ENCODE measurements around the gene PFKP. TPM values are rescaled to one million over a fixed set of nuclear protein-coding genes. Genes with fewer than 3 reads are reported as not detected.

Gene PFKP
- total RNA-seq, 4 donors from 2014 or later: 22.4 to 45.4 (median 29.1) TPM

- Histone ChIP-seq H3K4me3 (no peak overlapping the region), H3K27ac (no peak overlapping the region), H3K9me3 (no peaks in the 10 kb centered on the region), H3K4me1 (peaks cover 0 to 17% (median 0%) of the 10 kb centered on the region in 4 donors), H3K27me3 (no peaks in the 10 kb centered on the region), H3K36me3 (no peaks in the 10 kb centered on the region)
- WGBS, 2 donors: 69 to 75% methylated on average over 4 of the region's 4 CpGs
- DNase-seq (ENCODE audit: low spot score in 2 of 2): no peak
- TF ChIP-seq POLR2A (IDR thresholded peaks at IDR 0.05) (no peak), EP300 (IDR thresholded peaks at IDR 0.05) (no peak)
- TF ChIP-seq, protein P1, sequence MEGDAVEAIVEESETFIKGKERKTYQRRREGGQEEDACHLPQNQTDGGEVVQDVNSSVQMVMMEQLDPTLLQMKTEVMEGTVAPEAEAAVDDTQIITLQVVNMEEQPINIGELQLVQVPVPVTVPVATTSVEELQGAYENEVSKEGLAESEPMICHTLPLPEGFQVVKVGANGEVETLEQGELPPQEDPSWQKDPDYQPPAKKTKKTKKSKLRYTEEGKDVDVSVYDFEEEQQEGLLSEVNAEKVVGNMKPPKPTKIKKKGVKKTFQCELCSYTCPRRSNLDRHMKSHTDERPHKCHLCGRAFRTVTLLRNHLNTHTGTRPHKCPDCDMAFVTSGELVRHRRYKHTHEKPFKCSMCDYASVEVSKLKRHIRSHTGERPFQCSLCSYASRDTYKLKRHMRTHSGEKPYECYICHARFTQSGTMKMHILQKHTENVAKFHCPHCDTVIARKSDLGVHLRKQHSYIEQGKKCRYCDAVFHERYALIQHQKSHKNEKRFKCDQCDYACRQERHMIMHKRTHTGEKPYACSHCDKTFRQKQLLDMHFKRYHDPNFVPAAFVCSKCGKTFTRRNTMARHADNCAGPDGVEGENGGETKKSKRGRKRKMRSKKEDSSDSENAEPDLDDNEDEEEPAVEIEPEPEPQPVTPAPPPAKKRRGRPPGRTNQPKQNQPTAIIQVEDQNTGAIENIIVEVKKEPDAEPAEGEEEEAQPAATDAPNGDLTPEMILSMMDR (IDR thresholded peaks at IDR 0.05): no peak
These were observed 35.9 kb upstream of the PFKP start for GRCh38 chr10:3031490-3031889.

- H3K4me1 ChIP-seq: peaks cover 0 to 17% (median 0%) of the 10 kb centered on the region in 4 donors
- H3K36me3 ChIP-seq: no peaks in the 10 kb centered on the region
- H3K27me3 ChIP-seq: no peaks in the 10 kb centered on the region
- no peaks in the 10 kb centered on the region for H3K9me3 ChIP-seq
- H3K4me3 ChIP-seq: no peak overlapping the region
- H3K27ac ChIP-seq: no peak overlapping the region
- TF ChIP-seq POLR2A (IDR thresholded peaks at IDR 0.05) (no peak), EP300 (IDR thresholded peaks at IDR 0.05) (no peak)
- TF ChIP-seq, protein P1 (IDR thresholded peaks at IDR 0.05): no peak
- 61 to 66% methylated on average over 5 of the region's 5 CpGs for WGBS, 2 donors
- no peak for DNase-seq (ENCODE audit: low spot score in 2 of 2)
These were observed 33.4 kb upstream of the PFKP start for GRCh38 chr10:3033925-3034324.

- Histone ChIP-seq H3K4me3 (no peak overlapping the region), H3K4me1 (peaks cover 0 to 17% (median 0%) of the 10 kb centered on the region in 4 donors), H3K27ac (no peak overlapping the region), H3K27me3 (no peaks in the 10 kb centered on the region), H3K9me3 (no peaks in the 10 kb centered on the region), H3K36me3 (no peaks in the 10 kb centered on the region)
- no peak for DNase-seq (ENCODE audit: low spot score in 2 of 2)
- TF ChIP-seq, protein P1 (IDR thresholded peaks at IDR 0.05): no peak
- TF ChIP-seq EP300 (IDR thresholded peaks at IDR 0.05): peak in 1 of 2 donors; percentile 42
- 27 to 32% methylated on average over 4 of the region's 4 CpGs for WGBS, 2 donors
These were observed 32.7 kb upstream of the PFKP start for GRCh38 chr10:3034616-3035015.

GRCh38 chr10:3036155-3037021 is 31.0 kb upstream of the PFKP start:
- Histone ChIP-seq H3K27me3 (no peaks in the 10 kb centered on the region), H3K4me1 (peaks cover 0 to 17% (median 0%) of the 10 kb centered on the region in 4 donors), H3K4me3 (no peak overlapping the region), H3K36me3 (no peaks in the 10 kb centered on the region), H3K27ac (no peak overlapping the region), H3K9me3 (no peaks in the 10 kb centered on the region)
- TF ChIP-seq EP300 (IDR thresholded peaks at IDR 0.05) (peak in 1 of 2 donors; percentile 21), POLR2A (IDR thresholded peaks at IDR 0.05) (no peak)
- TF ChIP-seq, protein P1 (IDR thresholded peaks at IDR 0.05): no peak
- 62 to 66% methylated on average over 8 of the region's 8 CpGs for WGBS, 2 donors
- no peak for DNase-seq (ENCODE audit: low spot score in 2 of 2)

GRCh38 chr10:3037182-3037581 is 30.2 kb upstream of the PFKP start:
- no peaks in the 10 kb centered on the region for H3K9me3 ChIP-seq
- WGBS, 2 donors: 95 to 98% methylated on average over 4 of the region's 4 CpGs
- DNase-seq (ENCODE audit: low spot score in 2 of 2): no peak
- no peak for TF ChIP-seq EP300 (IDR thresholded peaks at IDR 0.05)
- no peak for TF ChIP-seq POLR2A (IDR thresholded peaks at IDR 0.05)
- TF ChIP-seq, protein P1 (IDR thresholded peaks at IDR 0.05): no peak
- H3K4me1 ChIP-seq: peaks cover 0 to 17% (median 0%) of the 10 kb centered on the region in 4 donors
- no peak overlapping the region for H3K27ac ChIP-seq
- H3K36me3 ChIP-seq: no peaks in the 10 kb centered on the region
- H3K27me3 ChIP-seq: no peaks in the 10 kb centered on the region
- no peak overlapping the region for H3K4me3 ChIP-seq
